HL-60/S4 treated with retinoic acid at 250 ng/mL for 4 days and 3 days (cell line): ENCODE results near the gene RPP25L.
"Not testable (repeated sequence)": the region's sequence is repeated elsewhere in the genome, so short reads cannot be mapped to it uniquely, and the experiment has no call there.

Source experiments
- in situ Hi-C: fragments of 300-500 bp; cut with MboI; formaldehyde crosslinking; loops from 2 replicates; pipeline ENCODE4 v1.7.0; 2022; ENCODE audit warnings: low sequenced_read_pairs

The RPP25L gene, protein sequence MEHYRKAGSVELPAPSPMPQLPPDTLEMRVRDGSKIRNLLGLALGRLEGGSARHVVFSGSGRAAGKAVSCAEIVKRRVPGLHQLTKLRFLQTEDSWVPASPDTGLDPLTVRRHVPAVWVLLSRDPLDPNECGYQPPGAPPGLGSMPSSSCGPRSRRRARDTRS

DNA sequence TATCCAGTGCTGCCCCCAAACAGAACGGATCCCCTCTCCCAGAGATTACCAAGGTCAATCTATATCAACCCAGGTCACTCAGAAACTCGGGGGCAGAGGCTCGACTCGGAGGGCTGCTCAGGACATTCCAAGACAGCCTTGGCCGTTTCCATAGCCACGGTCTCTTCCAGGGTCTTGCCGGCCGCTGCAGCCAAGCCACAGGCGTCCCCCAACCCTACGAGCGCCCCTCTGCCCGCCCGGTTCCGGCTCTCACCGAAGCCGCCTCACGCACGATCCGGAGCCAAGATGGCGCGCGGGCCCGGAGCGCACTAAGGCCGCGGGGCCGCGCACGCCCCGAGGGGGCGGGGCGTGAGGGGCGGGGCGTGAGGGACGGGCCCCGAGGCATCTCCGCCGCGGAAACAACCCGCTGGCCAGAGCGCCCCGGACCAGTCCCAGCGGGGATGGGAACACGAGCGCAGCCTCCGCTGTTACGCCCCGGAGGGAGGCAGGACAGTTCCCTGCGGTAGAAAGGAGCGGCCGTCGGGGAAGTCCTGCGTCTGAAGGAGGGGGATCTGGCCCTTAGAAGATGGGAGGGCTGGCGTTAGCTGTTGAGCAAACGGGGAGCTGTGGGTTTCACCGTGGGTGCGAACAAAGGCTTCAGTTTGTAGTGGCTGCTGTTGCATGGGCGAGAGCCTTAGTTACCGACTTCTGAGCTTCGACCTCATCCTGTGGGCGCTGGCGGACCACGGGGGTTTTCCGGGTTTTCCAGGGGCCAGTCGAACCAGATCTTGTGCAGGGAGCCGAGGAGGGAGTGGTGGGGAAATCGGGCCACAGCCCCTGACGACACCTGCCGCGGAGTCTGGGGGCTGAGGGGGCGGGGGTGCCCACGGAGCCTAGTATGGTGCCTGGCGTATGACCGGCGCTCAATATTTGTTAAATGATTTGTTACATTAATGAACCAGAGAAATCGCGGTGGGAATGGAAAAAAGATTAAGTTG, at the start of gene RPP25L:
Gene RPP25L (minus strand): TSS at position 287 of the 977 bp plus-strand sequence. CDS start 801 bp downstream, outside the sequence.
- in situ Hi-C loops = no loop called here

DNA sequence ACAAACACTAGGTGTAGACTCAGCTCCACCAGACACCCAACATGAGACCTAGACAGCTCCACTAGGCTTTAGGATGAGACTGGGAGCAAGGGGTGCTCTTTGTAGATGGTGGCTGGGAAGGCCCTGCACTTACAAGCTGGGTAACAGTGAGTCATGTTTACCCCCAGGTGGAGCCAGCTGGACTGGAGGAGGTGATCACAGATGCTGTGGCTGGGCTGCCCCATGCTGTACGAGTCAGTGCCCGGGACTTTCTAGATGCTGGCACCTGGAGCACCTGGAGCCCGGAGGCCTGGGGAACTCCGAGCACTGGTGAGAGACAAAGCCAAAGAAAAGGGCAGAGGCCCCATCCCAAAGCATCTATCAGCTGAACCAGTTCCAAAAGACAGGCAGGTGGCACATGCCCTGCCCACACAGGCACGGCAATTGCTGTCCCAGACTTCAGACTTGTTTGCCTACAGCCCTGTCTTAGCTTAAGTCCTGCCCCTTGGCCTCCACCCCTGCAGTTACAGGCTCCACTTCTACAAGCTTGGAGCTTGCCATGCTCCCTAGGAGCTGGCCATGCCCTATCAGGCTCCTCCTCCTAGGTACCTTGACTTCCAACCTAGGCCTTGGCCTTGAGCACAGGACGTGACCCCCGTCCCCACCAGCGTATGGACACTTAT, 47.8 kb upstream of the RPP25L start:
- in situ Hi-C loops = loop anchor here (10.0 kb wide), 1 partner anchor 55 kb away; no protein-coding TSS in a partner anchor

DNA sequence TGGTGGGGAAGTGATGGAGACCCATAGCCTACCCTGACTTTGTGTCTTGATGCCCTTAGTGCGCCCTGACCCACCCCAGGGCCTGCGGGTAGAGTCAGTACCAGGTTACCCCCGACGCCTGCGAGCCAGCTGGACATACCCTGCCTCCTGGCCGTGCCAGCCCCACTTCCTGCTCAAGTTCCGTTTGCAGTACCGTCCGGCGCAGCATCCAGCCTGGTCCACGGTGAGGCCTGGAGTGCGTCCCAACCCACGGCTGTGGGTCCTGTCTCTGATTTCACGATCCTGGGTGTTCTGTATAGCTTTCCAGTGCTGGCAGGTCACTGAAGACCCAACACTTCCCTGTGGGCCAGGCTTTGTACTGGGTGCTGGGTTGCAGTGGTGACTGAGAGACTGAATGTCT, 46.6 kb upstream of the RPP25L start:
- in situ Hi-C loops = no loop called here

DNA sequence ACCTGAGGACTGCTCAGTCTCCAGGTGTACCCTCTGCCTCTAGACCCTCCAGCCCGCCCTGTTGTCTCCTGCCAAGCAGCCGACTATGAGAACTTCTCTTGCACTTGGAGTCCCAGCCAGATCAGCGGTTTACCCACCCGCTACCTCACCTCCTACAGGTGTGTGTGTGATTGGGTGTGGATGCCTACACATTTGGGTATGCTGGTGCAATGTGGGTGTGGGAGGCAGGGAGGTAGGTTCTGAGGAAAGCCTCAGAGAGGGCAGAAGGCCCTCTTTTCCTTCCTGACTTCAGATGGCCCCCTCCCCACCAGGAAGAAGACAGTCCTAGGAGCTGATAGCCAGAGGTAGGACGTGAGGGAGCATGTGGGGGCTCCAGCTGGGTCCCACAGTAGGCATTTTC, 45.1 kb upstream of the RPP25L start:
- in situ Hi-C loops = no loop called here

DNA sequence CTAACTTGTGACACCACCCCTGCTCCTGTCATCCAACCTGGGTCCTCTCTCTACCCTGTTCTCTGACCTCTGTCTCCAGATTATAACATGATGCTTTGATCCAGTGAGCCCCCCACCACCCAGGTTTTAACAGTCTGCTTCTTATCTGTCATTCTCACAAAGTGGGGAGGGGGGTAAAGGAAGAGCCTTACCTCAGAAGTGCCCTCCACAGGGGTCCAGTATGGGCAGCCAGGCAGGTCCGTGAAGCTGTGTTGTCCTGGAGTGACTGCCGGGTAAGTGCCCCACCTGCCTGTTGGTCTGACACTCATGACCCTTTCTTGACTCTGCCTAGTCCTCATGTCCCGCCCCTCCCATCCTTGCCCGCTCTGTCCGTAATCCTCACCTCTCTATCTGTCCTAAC, 43.5 kb upstream of the RPP25L start:
- in situ Hi-C loops = no loop called here

DNA sequence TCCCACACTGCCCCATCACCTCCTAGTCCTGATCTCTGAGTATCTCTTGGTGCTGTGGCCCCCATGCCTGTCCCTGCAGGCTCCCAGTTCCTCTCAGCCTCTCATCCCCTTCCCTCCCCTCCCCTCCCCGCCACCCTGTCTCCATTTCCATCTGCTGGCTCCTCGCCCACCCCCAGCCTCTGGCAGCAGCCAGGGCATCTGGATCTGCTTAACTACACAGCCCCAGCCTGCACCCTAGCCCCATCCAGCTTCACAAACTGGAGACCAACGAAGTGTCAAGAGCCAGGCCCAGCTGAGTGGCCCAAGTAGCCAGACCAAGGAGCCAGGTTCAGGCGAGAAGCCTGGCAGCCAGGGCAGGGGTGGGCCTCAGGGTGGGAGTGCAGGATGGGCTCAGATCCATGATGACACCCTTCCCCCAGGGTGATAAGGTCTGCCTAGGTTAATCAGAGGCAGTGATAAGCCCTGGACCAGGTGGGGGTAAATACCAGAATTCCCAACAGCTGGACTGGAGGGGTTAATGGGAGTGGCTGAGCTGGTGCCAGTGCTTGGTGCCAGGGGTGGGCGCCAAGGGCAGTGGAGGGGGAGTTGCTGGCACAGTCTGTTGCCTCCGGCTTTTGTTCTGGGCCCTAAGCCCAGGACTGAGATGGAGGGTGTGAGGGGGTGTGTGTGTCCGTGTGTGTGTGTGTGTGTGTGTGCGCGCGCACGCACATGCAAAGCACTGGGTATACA, 42.6 kb upstream of the RPP25L start:
- in situ Hi-C loops = no loop called here

DNA sequence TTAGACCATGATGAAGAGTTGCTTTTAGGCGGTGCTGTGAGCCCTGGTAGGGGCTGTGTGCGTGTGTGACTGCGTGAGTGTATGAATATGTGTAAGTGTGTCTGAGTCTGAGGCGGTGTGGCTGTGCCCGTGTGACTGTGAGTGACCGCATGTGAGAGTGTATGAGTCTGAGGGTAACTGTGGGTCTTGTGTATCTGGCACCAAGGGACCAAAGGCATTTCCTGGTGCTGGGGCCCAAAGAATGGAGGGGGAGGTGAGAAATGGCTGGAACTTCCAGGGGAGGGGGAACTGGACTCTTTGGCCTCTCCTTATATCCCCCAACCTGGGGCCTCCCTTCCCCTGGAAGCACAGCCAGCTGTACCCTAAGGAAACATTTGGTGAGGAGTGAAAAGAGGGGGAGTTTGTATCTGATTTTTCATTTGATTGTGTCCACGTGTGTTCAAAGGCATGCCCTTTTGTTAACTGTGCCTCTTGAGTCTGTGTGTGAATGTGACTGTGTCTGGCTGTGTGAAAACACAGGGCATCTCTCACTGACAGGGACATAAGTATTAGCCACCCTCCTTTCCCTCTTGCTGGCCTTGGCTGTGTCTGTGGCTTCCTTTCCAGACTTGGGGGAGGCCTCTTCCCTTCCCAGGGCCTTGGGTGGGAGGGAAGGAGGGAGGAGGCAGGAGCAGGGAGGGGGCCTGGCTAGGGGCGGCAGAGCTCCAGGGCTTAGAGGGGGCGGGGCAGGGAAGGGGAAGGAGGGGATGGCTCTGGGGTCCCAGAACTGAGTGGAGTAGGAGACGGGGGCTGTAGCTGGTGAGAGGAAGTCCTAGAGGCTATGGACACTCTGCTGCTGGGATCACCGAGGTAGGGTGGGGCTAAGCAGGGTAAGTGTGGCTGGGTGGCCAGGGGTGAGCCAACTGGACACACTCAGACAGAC, 41.5 kb upstream of the RPP25L start:
- in situ Hi-C loops = no loop called here

DNA sequence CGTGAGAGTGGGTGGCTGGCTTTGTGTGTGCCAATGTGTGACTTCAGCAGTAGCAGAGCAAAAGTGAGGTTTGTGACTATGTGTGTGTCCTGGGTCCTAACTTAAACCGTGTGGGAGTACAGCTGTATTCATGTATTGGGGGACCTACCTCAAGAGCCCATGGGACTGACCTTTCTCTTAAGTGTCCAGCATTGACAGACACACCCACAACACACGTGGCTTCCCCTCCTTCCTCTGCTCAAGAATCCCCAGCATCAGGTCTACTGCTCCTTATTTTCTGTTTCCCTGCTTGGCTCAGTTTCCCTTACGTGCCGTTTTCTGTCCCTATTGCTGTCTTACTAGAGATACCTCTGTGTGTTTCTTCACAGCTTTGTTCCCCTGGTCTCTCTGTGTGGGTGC, 40.7 kb upstream of the RPP25L start:
- in situ Hi-C loops = no loop called here

DNA sequence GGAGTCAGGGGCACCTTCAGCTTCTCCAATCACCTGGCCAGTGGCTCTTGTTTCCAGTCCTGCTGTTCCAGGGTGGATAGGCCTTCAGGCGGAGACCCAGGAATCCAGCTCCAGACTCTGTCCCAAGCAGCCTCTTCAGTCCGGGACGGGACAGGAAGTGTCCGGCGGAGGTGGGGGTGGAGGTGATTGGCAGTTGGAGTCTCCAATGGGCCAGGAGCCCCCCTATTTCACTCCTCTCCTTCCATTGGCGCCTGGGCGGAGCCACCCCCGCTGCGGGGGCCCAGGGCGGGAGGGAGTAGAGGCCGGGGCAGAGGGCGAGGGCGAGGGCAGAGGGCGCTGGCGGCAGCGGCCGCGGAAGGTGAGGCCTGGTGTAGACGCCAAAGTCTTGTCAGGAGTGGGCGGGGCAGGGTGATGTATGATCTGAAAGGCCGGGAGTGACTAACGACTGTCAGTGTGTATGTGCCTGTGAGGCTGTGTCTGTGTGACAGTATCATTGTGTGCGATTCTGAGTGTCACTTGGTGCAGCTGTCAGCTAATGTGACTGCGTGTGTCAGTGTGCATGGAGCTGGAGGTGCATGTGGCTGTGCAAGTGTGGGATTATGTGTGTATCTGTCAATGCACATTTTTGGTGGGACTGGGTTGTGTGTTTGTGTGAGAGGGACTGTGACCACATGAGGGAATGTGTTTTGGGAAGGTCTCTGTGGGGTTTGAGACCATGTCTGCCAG, 40.1 kb upstream of the RPP25L start, which contains the start of gene IL11RA:
Gene IL11RA (plus strand): TSS at position 310 of the 726 bp plus-strand sequence. CDS start 3,033 bp downstream, outside the sequence.
- in situ Hi-C loops = no loop called here

DNA sequence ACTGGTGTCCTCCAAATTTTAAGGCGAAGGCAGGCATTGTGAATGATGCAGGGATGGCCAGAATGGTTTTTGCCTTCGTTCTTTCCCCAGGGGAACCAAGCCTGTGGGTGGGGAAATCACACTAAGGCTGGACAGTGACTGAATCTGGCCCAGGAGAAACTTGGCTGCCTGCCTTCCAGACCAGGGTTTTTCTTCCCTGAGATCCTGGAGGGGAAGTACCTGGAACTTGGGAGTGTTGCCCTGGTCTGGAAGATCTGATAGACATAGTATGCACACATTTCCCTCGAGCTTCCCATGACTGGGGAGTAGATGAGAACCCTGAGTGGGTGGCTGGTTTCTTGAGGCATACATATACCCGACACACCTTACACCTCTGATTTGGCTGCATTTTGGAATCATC, 39.4 kb upstream of the RPP25L start:
- in situ Hi-C loops = no loop called here

DNA sequence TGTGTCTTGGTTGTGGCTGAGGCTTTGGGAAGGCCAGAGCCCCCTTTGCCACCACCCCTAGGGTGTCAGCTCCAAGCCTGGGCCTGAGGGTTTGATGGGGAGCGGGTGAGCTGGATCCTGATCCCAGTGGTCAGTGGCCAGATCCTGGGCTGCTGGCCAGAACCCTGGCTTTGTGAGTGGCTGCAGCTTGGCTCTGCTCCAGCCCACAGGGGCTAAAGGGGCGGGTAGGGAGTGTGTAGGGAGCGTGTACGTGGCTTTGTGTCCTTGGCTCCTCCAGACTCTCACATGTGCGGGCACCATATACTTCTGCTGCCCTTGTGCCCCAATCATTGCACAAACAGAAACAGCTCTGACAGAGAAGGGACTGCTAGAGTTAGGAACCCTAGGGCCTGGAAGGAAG, 38.9 kb upstream of the RPP25L start:
- in situ Hi-C loops = no loop called here

DNA sequence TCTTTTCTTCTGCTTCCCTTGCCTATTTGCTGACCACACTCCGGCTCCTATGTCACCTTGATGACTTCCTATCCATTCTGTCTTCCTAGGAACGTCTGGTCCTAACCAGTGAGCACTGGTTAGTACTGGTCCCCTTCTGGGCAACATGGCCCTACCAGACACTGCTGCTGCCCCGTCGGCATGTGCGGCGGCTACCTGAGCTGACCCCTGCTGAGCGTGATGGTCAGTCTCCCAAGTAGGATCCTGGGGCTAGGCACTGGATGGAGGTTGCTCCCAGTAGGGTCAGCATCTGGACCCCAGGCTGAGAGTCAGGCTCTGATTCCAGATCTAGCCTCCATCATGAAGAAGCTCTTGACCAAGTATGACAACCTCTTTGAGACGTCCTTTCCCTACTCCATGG, 36.8 kb upstream of the RPP25L start:
- in situ Hi-C loops = no loop called here

DNA sequence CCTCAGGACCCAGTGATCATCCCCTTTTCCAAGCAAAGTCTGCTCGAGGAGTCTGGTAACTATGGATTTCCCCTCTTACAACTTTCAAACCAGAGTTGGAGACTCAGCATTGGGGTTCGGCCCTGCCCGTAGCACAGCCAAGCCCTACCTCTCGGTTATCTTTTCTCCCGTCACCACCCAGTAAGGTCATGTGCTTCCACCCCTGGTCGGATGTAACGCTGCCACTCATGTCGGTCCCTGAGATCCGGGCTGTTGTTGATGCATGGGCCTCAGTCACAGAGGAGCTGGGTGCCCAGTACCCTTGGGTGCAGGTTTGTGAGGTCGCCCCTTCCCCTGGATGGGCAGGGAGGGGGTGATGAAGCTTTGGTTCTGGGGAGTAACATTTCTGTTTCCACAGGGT, 35.8 kb upstream of the RPP25L start:
- in situ Hi-C loops = no loop called here

DNA sequence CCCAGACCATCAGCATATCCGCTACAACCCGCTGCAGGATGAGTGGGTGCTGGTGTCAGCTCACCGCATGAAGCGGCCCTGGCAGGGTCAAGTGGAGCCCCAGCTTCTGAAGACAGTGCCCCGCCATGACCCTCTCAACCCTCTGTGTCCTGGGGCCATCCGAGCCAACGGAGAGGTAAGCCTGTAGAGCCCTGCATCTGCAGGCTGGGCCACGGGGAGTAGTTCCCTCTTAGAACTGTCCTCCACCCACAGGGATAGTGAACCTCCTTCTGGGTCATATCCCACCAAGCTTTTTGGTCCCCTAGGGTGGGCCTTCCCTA, 35.1 kb upstream of the RPP25L start:
- in situ Hi-C loops = no loop called here

DNA sequence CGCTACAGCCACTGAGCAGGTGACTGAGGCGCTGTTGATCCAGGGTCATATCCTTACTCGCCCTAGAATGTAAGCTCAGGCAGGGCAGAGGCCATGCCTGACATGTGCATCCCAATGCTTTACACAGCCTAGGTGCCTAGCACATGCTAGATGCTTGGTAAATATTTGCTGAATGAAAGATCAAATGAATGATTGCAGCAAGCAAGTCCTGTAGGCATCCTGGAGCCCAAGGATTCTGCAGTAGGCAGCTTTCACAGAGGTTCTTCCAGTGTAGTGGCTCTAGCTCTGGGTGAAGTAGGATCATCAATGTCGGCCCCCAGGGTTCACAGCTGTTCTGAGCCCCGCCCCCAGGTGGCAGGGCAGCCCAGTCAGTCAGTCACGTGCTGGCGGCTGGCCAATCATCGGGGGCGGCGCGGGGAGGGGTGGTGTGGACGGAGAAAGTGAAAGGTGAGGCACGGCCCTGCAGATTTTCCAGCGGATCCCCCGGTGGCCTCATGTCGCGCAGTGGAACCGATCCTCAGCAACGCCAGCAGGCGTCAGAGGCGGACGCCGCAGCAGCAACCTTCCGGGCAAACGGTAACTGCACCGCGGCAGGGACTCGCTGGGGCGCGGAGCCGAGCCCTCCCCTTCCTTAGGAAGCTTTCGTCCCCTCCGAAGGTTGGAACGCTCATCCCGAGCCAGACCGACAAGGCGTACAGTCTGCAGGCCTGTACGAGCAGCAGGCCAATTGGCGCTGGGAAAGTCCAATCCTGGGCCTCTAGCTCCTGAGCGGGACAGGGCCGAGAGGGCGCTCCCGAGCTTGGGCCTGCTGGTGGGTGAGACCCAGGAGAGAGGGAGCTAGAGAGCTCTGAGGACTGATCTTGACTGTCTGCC, 34.5 kb upstream of the RPP25L start, which contains the start of gene GALT:
Gene GALT (plus strand): TSS at position 465 of the 873 bp plus-strand sequence. CDS start 30 bp downstream, at position 495.
- in situ Hi-C loops = no loop called here

DNA sequence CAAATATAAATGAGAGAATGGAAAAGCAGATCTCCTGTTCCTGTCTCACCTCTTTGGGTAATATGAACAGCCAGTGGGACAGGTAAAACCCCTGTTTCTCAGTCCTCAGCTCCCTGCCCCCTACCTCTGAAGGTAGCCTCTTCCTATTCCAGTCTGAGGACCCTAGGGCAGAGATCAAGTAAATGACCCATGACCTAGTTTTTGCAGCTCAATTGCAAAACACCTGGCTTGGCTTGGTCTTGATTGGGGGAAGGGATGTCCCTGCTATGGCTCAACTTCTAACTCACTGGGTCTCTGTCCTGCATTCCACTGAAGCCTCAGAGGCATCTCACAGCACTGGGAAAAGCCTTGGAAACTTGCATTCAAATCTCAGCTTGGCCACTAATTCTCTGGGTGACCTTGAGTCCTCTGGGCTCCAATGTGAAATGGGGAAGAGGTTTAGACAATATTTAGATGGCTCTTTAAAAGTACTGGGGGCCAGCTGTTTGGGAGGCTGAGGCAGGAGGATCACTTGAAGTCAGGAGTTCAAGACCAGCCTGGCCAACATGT, 32.9 kb upstream of the RPP25L start:
- in situ Hi-C loops = no loop called here

DNA sequence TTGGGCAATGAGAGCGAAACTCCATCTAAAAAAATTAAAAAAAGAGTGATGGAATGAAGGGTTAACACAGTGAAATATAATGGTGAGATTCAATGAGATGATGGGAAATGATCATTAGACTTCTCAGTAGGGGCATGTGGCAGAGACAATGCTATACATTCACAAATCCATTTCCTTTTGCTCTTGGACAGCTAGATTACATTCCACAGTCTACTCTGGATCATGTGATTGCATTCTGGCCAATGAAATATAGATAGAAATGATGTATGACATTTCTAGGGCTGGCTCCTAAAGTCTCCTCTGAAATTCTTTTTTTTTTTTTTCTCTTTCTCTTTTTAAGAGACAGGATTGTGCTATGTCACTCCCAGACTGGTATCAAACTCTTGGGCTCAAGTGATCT, 30.8 kb upstream of the RPP25L start:
- in situ Hi-C loops = no loop called here

DNA sequence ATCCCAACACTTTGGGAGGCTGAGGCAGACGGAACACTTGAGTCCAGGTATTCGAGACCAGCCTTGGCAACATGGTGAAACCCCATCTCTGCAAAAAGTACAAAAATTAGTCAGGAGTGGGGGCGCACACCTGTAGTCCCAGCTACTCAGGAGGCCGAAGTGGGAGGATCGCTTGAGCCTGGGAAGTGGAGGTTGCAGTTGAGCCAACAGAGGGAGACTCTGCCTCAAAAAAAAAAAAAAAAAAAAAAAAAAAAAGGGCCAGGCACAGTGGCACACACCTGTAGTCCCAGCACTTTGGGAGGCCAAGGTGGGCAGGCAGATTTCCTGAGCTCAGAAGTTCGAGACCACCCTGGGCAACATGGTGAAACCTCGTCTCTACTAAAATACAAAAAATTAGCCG, 27.4 kb upstream of the RPP25L start:
- in situ Hi-C loops = not testable (repeated sequence)
